Mammary epithelial cell (primary cell): ENCODE results near the gene POLDIP2.

Experiments used
- CTCF ChIP-seq, 2 donors: IDR thresholded peaks in 1 of 2; conservative IDR thresholded peaks in 1 of 2; 2 replicates each; pipeline ENCODE4 v1.5.1; 2011 to 2012; ENCODE audit warnings: inconsistent platforms in 2 of 2, low read length in 2 of 2, mild to moderate bottlenecking in 2 of 2, control low read depth in 1 of 2, low read depth in 1 of 2; ENCODE audit not compliant: insufficient read depth in 1 of 2; ENCODE audit errors: extremely low read depth in 1 of 2
- EZH2 ChIP-seq: IDR thresholded peaks from 2 replicates; pipeline ENCODE4 v1.6.1; 2012; ENCODE audit warnings: low read length, inconsistent platforms, borderline replicate concordance

GRCh38 chr17:28326114-28326513, 31.2 kb downstream of the POLDIP2 start:
- TF ChIP-seq CTCF (conservative IDR thresholded peaks at IDR 0.05 in 1 of 2, IDR thresholded peaks at IDR 0.05 in 1 of 2; ENCODE audit: extremely low read depth in 1 of 2, insufficient read depth in 1 of 2, low read depth in 1 of 2, low read length in 2 of 2) = no peak
- TF ChIP-seq EZH2 = no peak
